Measurements from ENCODE around the gene ARID4B. TPM values are rescaled to one million over a fixed set of nuclear protein-coding genes. Genes with fewer than 3 reads are reported as not detected.

Gene ARID4B
- total and polyA plus RNA-seq, 2 of the 13 experiments (the other 11 are each of a cell fraction or from before 2014, with no cell fraction given): 9.7 to 24.6 TPM

DNA sequence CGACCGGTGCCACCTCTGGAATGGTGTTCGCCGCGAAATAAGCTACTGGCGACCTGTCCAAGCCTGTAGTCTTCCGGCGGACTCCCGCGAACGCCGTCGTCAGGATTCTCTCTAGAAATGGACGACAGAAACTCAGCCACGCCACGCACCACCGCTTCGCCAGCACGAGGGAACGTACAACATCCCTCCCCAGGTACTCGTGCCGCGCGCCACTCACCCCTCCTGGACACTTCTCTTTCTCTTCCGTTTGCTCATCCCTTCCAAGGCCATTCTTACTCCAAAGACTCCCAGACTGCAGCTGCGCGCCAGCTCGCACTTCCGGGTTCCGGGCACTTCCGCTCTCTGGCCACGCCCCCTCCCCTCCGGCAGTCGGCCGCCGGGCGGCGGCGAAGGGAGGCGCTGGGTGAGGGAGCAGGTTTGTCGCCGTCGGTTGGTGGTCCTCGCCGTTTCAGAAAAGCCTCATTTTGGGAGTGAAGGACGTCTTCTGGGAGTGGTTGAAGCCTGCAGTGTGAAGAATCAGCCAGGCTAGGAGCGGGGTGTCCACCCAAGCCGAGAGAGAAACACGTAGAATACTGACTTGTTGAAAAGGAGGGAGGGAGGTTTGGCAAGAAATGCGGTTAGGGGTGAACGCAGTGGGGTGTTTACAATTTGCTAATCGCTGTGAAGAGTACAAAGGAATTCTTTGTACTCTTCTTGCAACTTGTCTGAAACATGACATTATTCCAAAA is 166.9 kb downstream of the ARID4B start, which contains the start of gene RBM34 (continued):
- peak; percentile 70; the same call in 1 of the 2 replicates for TF ChIP-seq ZSCAN31 (CRISPR knock-in tag; IDR thresholded peaks at IDR 0.05; ENCODE audit: low read depth)
- peak; percentile 79; the same call in 1 of the 2 replicates for TF ChIP-seq MEF2D (CRISPR knock-in tag; IDR thresholded peaks at IDR 0.05)
- peak; percentile 71; the same call in 1 of the 2 replicates for TF ChIP-seq ZNF296 (CRISPR knock-in tag; conservative IDR thresholded peaks at IDR 0.05)
- peak; percentile 36; the same call in 1 of the 2 replicates for TF ChIP-seq RAD21 (CRISPR knock-in tag; IDR thresholded peaks at IDR 0.05)
- TF ChIP-seq ZNF619 (CRISPR knock-in tag; IDR thresholded peaks at IDR 0.05): peak; percentile 59; the same call in 1 of the 2 replicates
- TF ChIP-seq TCF7L2 (IDR thresholded peaks at IDR 0.05; ENCODE audit: low read depth, low read length): no peak
- TF ChIP-seq ATF7 (IDR thresholded peaks at IDR 0.05): no peak
- TF ChIP-seq ATF7 (CRISPR knock-in tag; IDR thresholded peaks at IDR 0.05): no peak
- TF ChIP-seq, protein P1, sequence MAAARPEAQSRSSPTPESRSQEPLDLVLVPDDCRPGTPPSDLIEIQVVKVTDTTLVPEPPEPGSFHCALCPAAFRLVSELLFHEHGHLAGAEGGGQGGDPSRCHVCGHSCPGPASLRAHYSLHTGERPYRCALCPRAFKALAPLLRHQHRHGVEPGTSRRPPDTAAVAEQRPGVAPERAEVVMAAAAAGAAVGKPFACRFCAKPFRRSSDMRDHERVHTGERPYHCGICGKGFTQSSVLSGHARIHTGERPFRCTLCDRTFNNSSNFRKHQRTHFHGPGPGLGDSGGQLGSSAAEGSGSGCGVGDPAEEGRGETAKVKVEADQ (CRISPR knock-in tag; IDR thresholded peaks at IDR 0.05; ENCODE audit: borderline replicate concordance): peak; percentile 84; the same call in 1 of the 2 replicates
- TF ChIP-seq ZSCAN21 (CRISPR knock-in tag; IDR thresholded peaks at IDR 0.05; ENCODE audit: borderline replicate concordance): peak; percentile 90
- peak; percentile 88; the same call in 1 of the 2 replicates for TF ChIP-seq ZNF558 (CRISPR knock-in tag; IDR thresholded peaks at IDR 0.05; ENCODE audit: borderline replicate concordance)
- TF ChIP-seq, protein P2, sequence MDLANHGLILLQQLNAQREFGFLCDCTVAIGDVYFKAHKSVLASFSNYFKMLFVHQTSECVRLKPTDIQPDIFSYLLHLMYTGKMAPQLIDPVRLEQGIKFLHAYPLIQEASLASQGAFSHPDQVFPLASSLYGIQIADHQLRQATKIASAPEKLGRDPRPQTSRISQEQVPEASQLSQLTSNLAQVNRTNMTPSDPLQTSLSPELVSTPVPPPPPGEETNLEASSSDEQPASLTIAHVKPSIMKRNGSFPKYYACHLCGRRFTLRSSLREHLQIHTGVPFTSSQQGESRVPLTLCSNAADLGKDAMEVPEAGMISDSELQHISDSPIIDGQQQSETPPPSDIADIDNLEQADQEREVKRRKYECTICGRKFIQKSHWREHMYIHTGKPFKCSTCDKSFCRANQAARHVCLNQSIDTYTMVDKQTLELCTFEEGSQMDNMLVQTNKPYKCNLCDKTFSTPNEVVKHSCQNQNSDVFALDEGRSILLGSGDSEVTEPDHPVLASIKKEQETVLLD (CRISPR knock-in tag; IDR thresholded peaks at IDR 0.05; ENCODE audit: low read depth): no peak
- TF ChIP-seq, protein P3, sequence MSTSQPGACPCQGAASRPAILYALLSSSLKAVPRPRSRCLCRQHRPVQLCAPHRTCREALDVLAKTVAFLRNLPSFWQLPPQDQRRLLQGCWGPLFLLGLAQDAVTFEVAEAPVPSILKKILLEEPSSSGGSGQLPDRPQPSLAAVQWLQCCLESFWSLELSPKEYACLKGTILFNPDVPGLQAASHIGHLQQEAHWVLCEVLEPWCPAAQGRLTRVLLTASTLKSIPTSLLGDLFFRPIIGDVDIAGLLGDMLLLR (CRISPR knock-in tag; IDR thresholded peaks at IDR 0.05): peak; percentile 95
- peak; percentile 56 for TF ChIP-seq AGO2 (optimal IDR thresholded peaks at IDR 0.05; ENCODE audit: low read depth, low read length)
- TF ChIP-seq PHF21A (CRISPR knock-in tag; IDR thresholded peaks at IDR 0.05): peak; percentile 78; the same call in 1 of the 2 replicates
- no peak; the same call in 1 of the 2 replicates for TF ChIP-seq ZNF850 (CRISPR knock-in tag; conservative IDR thresholded peaks at IDR 0.05)
- TF ChIP-seq ZNF253 (CRISPR knock-in tag; IDR thresholded peaks at IDR 0.05; ENCODE audit: borderline replicate concordance): no peak
- TF ChIP-seq WIZ (CRISPR knock-in tag; IDR thresholded peaks at IDR 0.05): no peak
- TF ChIP-seq DMAP1 (CRISPR knock-in tag; IDR thresholded peaks at IDR 0.05): peak; percentile 89
- no peak; the same call in 1 of the 2 replicates for TF ChIP-seq ZNF17 (CRISPR knock-in tag; IDR thresholded peaks at IDR 0.05)
- TF ChIP-seq, protein P4, sequence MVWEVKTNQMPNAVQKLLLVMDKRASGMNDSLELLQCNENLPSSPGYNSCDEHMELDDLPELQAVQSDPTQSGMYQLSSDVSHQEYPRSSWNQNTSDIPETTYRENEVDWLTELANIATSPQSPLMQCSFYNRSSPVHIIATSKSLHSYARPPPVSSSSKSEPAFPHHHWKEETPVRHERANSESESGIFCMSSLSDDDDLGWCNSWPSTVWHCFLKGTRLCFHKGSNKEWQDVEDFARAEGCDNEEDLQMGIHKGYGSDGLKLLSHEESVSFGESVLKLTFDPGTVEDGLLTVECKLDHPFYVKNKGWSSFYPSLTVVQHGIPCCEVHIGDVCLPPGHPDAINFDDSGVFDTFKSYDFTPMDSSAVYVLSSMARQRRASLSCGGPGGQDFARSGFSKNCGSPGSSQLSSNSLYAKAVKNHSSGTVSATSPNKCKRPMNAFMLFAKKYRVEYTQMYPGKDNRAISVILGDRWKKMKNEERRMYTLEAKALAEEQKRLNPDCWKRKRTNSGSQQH (CRISPR knock-in tag; IDR thresholded peaks at IDR 0.05; ENCODE audit: low read depth): peak; percentile 65; the same call in 1 of the 2 replicates
- no peak for TF ChIP-seq RFX5 (IDR thresholded peaks at IDR 0.05; ENCODE audit: low read depth, low read length)
- TF ChIP-seq, protein P5, sequence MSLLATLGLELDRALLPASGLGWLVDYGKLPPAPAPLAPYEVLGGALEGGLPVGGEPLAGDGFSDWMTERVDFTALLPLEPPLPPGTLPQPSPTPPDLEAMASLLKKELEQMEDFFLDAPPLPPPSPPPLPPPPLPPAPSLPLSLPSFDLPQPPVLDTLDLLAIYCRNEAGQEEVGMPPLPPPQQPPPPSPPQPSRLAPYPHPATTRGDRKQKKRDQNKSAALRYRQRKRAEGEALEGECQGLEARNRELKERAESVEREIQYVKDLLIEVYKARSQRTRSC (CRISPR knock-in tag; IDR thresholded peaks at IDR 0.05; ENCODE audit: low read depth): peak; percentile 69; the same call in 1 of the 2 replicates
- TF ChIP-seq ZFAT (CRISPR knock-in tag; conservative IDR thresholded peaks at IDR 0.05): peak; percentile 77; the same call in 1 of the 2 replicates

Data from HepG2 (cell line).